DOHH2 (cell line): ENCODE results near the gene SUB1.
"Not testable (repeated sequence)": the region's sequence is repeated elsewhere in the genome, so short reads cannot be mapped to it uniquely, and the experiment has no call there.

Experiments used
- EZH2phosphoT487 ChIP-seq: fragments of 200-600 bp; sonication (generic); IDR thresholded peaks from 2 replicates; pipeline ENCODE4 v1.6.1; 2017; ENCODE audit warnings: borderline replicate concordance, mild to moderate bottlenecking, antibody characterized with exemption, low read length, moderate library complexity, mixed read lengths
- TF ChIP-seq, protein P1 (sequence below): fragments of 200-600 bp; sonication (generic); IDR thresholded peaks from one replicate; pipeline ENCODE4 v1.5.1; 2014; ENCODE audit warnings: antibody characterized with exemption, mild to moderate bottlenecking, low read depth, low read length; ENCODE audit not compliant: poor library complexity, severe bottlenecking

DNA sequence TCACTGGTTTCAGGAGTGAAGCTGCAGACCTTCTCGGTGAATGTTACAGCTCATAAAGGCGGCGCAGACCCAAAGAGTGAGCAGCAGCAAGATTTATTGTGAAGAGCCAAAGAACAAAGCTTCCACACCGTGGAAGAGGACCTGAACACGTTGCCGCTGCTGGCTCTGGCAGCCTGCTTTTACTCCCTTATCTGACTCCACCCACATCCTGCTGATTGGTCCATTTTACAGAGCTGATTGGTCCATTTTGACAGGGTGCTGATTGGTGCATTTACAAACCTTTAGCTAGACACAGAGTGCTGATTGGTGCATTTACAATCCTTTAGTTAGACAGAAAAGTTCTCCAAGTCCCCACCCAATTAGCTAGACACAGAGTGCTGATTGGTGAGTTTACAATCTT, 32.9 kb upstream of the SUB1 start:
- TF ChIP-seq, protein P1, sequence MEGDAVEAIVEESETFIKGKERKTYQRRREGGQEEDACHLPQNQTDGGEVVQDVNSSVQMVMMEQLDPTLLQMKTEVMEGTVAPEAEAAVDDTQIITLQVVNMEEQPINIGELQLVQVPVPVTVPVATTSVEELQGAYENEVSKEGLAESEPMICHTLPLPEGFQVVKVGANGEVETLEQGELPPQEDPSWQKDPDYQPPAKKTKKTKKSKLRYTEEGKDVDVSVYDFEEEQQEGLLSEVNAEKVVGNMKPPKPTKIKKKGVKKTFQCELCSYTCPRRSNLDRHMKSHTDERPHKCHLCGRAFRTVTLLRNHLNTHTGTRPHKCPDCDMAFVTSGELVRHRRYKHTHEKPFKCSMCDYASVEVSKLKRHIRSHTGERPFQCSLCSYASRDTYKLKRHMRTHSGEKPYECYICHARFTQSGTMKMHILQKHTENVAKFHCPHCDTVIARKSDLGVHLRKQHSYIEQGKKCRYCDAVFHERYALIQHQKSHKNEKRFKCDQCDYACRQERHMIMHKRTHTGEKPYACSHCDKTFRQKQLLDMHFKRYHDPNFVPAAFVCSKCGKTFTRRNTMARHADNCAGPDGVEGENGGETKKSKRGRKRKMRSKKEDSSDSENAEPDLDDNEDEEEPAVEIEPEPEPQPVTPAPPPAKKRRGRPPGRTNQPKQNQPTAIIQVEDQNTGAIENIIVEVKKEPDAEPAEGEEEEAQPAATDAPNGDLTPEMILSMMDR: not testable (repeated sequence)
- TF ChIP-seq EZH2phosphoT487: not testable (repeated sequence)
